HG03066 (cell line): ENCODE results near the gene KIAA0825.
"Not testable (repeated sequence)": the region's sequence is repeated elsewhere in the genome, so short reads cannot be mapped to it uniquely, and the experiment has no call there.

Experiments used
- ATAC-seq: cut with Tn5 transposase; IDR thresholded peaks from one replicate; pipeline ENCODE4 v1.9.1; 2021; ENCODE audit warnings: low read depth; ENCODE audit not compliant: unreplicated experiment

KIAA0825 gene

DNA sequence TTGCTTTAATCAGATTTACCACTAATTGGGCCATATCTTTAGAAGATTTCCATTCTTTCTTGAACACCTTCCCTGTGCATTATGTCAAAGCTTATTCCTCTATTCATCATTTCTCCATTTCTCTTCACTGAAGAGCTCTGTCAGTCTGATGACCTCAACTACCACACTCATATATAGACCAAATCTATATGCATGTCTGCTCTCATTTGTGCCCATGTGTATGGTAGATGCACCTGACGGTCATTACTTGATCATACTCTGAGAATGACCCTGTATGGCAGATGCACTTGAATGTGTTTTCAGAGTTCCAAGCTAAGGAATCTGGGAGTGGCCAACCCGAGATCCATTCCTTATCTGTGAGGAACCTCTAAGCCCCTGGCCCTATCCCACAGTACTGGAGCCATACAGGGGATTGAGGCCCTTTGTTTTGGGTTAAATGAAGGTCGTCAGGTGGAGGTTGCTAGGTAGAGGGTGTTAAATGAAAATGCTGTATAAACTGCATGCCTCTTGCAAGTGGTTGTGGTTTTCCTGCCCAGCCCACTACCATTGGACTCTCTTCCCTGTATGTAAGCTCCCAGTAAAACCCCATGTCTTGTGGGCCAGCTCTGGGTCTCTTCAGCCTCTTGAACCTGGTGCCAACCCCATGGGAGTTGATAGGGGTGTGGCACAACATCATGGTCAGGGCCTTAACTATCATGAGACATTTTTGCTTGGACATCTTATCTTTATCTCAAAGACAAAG lies 229.5 kb downstream of the KIAA0825 start:
- ATAC-seq, result no peak

DNA sequence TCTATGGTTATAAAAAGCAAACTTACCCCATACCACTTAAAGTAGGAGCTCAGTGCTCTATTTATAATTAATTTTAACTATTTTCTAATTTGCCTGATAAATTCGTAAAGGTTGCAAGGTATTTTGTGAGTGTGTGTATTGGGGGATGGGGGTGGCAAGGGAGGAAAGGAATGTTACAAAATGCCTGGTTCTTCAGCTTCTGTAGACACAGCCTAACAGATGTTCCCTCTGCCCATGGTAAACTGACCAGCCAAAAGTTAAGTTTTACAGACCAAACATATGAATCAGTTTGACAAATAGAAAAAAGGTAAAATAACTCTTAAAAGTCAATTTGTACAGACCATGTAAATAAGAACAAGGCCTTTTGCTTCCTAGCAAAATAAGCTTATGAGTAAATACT lies 232.6 kb downstream of the KIAA0825 start:
- ATAC-seq, result no peak

GRCh38 chr5:94378062-94378461 lies 240.3 kb downstream of the KIAA0825 start:
- ATAC-seq, result no peak

- no peak for ATAC-seq
Measured at GRCh38 chr5:94376672-94377345, 241.6 kb downstream of the KIAA0825 start.

GRCh38 chr5:94375801-94376200 lies 242.6 kb downstream of the KIAA0825 start:
- no peak for ATAC-seq

- no peak for ATAC-seq
Measured at GRCh38 chr5:94374336-94374735, 244.1 kb downstream of the KIAA0825 start.

GRCh38 chr5:94367900-94368299 lies 250.5 kb downstream of the KIAA0825 start:
- ATAC-seq, result no peak

GRCh38 chr5:94366811-94367210 lies 251.6 kb downstream of the KIAA0825 start:
- no peak for ATAC-seq

DNA sequence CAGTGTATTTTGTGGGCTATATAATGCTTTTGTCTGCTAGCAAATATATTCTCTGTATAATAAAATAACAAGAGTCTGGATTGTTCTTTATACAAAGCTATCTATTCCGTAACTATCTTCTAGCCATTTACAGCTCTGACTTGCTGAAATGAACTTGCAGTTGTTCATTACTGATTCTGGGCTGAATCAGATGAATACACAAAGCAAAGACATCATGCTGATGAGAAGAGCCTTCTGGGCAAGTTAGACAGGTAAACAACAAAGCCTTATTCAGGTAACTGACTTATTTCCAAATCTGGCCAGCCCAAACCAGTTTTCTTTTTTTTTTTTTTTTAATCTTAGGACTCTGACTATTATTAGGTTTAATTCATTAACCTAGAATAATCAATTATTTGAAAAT lies 255.5 kb downstream of the KIAA0825 start:
- ATAC-seq, result no peak

DNA sequence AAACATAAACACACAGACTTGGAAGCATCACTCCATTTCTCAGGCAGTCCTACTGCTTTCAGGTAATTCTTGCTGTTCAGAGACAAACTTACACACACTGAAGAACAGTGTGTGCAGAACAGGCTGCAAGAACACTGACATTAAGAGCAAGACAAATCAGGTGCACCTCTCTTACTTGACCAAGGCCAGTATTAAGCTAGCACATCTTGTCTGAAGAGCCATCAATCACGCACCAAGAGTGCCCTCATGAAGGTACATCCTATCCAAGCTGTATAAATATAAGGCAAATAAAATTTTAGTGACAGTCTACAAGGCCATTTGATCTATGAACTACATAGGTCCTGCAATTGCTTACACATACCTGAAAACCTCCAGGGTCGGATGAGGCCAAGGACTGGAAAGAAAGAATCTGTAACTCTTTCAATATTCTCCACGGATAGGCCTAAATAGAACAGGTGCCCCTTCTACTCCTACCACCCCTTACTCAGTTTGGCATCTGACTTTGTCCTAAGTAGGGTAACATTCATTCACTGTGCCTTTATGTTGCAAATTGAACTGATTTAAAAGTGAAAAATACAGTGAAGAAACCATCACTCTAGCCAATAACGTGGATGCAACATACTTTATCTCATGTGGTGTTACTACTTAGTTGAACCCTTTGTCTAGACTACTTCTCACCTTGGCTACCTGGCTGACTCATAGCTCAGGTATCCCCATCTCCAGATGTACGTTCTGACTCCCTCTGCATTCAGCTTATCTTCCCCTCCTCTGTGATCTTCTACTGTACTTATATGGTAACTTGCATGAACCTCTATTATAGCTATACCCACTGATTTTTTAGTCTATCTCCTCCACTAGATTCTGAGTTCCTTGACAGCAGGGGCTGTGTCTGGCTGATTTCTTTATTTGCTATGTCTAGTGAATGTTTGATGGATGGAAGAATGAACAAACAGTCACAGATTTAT lies 256.3 kb downstream of the KIAA0825 start:
- no peak for ATAC-seq

DNA sequence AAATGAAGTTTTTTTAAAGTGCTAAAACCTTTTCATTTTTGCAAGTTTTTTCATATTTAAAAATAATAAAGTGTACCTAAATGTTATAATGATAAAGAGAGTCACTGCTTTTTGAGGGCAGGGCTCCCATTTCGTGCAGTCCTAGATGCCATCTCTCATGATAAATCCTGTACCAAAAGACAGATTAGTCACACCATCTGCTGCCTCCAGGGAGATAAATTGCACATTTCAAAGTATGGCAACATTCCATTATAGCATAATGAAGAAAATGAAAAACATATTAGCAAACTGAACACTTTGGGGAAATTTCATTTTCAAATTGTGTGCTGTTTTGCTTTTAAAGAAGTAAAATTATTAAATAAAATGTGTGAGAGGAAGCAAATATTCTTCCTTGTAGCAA lies 257.2 kb downstream of the KIAA0825 start:
- no peak for ATAC-seq

DNA sequence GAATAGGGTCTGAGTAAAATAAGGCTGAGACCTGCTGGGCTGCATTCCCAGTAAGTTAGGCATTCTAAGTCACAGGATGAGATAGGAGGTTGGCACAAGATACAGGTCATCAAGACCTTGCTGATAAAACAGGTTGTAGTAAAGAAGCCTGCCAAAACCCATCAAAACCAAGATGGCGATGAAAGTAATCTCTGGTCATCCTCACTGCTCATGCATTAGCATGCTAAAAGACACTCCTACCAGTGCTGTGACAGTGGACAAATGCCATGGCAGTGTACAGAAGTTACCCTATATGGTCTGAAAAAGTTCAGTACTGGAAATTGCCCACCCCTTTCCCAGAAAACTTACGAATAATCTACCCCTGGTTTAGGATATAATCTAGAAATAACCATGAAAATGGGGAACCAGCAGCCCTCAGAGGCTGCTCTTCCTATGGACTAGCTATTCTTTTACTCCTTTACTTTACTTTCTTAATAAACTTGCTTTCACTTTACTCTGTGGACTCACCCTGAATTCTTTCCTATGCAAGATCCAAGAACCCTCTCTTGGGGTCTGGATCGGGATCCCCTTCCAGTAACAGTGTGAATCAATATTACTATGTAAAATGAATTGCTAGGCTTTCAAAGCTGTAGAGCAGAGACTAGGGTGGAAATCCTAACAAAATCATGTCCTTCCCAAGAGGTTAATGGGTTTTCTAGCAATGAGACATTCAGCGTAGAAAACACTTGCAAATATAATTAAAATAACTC lies 257.8 kb downstream of the KIAA0825 start:
- no peak for ATAC-seq

GRCh38 chr5:94359880-94360279 lies 258.5 kb downstream of the KIAA0825 start:
- ATAC-seq, result no peak

GRCh38 chr5:94355811-94356210 lies 262.6 kb downstream of the KIAA0825 start:
- no peak for ATAC-seq

GRCh38 chr5:94354837-94355485 lies 263.4 kb downstream of the KIAA0825 start:
- not testable (repeated sequence) for ATAC-seq

- no peak for ATAC-seq
Measured at GRCh38 chr5:94353605-94354004, 264.8 kb downstream of the KIAA0825 start.

- no peak for ATAC-seq
Measured at GRCh38 chr5:94347130-94347529, 271.3 kb downstream of the KIAA0825 start.

- ATAC-seq, result no peak
Measured at GRCh38 chr5:94345257-94345656, 273.1 kb downstream of the KIAA0825 start.

DNA sequence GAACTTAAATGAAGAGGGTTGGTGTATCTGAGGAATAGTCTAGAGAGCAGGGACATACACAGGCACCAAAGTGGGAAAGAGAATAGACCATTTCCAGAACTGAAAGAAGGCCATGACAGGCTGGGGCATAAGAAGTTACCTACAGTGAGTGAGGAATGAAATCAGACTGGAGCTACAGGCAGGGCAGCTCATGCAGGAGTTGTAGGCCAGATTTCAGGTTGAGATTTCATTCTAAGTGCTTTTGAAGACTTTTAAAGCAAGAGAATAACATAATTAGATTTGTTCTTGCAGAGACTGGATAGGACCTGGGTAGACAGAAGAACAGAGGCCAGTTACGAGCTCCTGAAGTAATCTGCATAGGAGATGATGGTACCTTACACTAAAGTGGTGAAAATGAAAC lies 280.8 kb downstream of the KIAA0825 start:
- no peak for ATAC-seq

GRCh38 chr5:94335936-94336335 lies 282.5 kb downstream of the KIAA0825 start:
- ATAC-seq, result no peak
